ENCODE data around the gene EXOC1L.

Gene EXOC1L

DNA sequence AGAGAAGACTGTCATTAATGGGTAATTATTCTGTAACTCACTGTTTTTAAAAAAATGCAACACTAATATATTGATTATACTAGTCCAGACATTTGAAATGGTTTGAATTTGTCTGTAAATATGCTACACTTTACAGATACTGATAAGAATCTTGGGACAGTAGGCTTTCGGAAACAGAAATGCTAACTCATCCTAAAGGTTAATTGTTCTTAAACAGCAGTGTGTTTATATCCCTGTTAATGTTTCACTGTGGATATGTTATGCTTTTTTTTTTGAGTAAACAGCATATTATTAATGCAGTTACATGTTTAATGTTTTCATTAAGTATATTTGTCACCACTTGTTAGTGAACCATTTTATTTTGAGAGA, 65.2 kb downstream of the EXOC1L start:
- DNase-seq = no peak

All from NCI-H446 treated with DMSO at 0.1 percent for 48 hours (cell line).